Measurements from ENCODE around the gene WDR89.

WDR89 gene

DNA sequence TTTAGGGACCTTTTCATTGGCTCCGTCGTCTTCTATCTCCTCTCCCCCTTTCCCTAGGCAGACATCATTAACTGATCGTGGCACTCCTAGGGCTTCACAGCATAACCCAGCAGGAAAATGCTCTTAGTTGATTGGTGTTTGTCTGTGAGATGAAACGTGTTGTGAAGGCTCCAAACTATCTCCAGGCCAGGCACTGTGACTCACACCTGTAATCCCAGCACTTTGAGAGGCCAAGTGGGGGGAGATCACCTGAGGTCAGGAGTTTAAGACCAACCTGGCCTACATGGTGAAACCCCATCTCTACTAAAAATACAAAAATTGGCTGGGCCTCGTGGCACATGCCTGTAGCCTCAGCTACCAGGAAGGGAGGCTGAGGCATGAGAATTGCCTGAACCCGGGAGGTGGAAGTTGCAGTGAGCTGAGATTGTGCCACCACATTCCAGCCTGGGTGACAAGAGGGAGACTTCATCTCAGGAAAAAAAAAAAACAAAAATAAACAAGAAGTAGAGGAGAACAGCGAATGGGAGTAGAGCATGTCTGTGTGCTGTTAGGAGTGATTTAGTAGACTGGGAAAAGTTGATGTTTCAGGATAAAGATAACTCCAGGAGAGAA lies 32.3 kb upstream of the WDR89 start:
- no peak overlapping the region for H4K12ac ChIP-seq (ENCODE audit: low read depth, low read length)
- H3K14ac ChIP-seq (ENCODE audit: low read length): no peak overlapping the region
- H3K27me3 ChIP-seq (ENCODE audit: insufficient read depth, low read length): no peaks in the 10 kb centered on the region
- no peak overlapping the region for H2AFZ ChIP-seq (ENCODE audit: insufficient read depth, low read length, poor library complexity)
- H3K4me3 ChIP-seq (ENCODE audit: low read depth, low read length): no peak overlapping the region
- no peak overlapping the region for H3K27ac ChIP-seq (ENCODE audit: low read depth, low read length)
- H2BK12ac ChIP-seq (ENCODE audit: low read length): peak overlapping the region; percentile 13
- H3K4me1 ChIP-seq (ENCODE audit: control insufficient read depth in 1 of 2, insufficient read depth in 2 of 2, low read length in 2 of 2): peaks cover 7 to 15% of the 10 kb centered on the region in 2 experiments
- H3K23ac ChIP-seq (ENCODE audit: low read length): no peak overlapping the region
- no peak overlapping the region for H4K8ac ChIP-seq (ENCODE audit: low read depth, low read length)
- H2AK5ac ChIP-seq (ENCODE audit: low read length): no peak overlapping the region
- no peak overlapping the region for H4K91ac ChIP-seq (ENCODE audit: low read depth, low read length)
- peak; percentile 29 to 56 for DNase-seq
- no CpG with 5 or more reads among the region's 7 CpGs for WGBS (ENCODE audit: extremely low coverage, insufficient coverage, insufficient read length)
- no peaks in the 10 kb centered on the region for H3K79me2 ChIP-seq (ENCODE audit: control insufficient read depth, insufficient read depth, low read length, poor library complexity)
- H3K9me3 ChIP-seq (ENCODE audit: insufficient read depth, low read depth, low read length): no peaks in the 10 kb centered on the region
- H3K36me3 ChIP-seq (ENCODE audit: control insufficient read depth in 1 of 2, insufficient read depth in 2 of 2, low read length in 2 of 2): peaks cover 3% of the 10 kb centered on the region in 2 experiments
- H3K9ac ChIP-seq (ENCODE audit: low read length): no peak overlapping the region
- H3K79me1 ChIP-seq (ENCODE audit: low read length): peaks cover 10% of the 10 kb centered on the region
- no peak overlapping the region for H3K4ac ChIP-seq (ENCODE audit: low read depth, low read length)
- no peak overlapping the region for H3K4me2 ChIP-seq (ENCODE audit: low read length)
- peak overlapping the region; percentile 46 for H2BK120ac ChIP-seq (ENCODE audit: insufficient read depth, low read length, poor library complexity)
- no peak overlapping the region for H3K18ac ChIP-seq (ENCODE audit: low read length)
- no peak overlapping the region for H2BK5ac ChIP-seq (ENCODE audit: low read depth, low read length, poor library complexity)

DNA sequence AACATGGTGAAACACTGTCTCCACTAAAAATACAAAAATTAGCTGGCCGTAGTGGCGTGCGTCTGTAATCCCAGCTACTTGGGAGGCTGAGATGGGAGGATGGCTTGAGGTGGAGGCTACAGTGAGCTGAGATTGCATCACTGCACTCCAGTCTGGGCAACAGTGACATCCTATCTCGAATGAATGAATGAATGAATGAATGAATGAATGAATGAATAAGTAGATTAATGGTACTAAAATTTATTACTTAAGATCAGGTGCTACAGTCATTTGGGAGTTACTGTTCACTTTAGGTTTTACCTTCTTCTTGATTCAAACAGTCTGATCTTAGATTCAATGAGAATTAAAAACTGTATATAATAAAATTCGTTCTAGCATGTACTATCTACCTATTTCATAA lies 31.6 kb upstream of the WDR89 start:
- Histone ChIP-seq H3K4me2 (ENCODE audit: low read length) (no peak overlapping the region), H4K12ac (ENCODE audit: low read depth, low read length) (no peak overlapping the region), H2BK120ac (ENCODE audit: insufficient read depth, low read length, poor library complexity) (no peak overlapping the region), H2AK5ac (ENCODE audit: low read length) (no peak overlapping the region), H4K91ac (ENCODE audit: low read depth, low read length) (no peak overlapping the region), H3K27me3 (ENCODE audit: insufficient read depth, low read length) (no peaks in the 10 kb centered on the region), H3K4me3 (ENCODE audit: low read depth, low read length) (no peak overlapping the region), H3K36me3 (ENCODE audit: control insufficient read depth in 1 of 2, insufficient read depth in 2 of 2, low read length in 2 of 2) (peaks cover 3% of the 10 kb centered on the region in 2 experiments), H3K23ac (ENCODE audit: low read length) (no peak overlapping the region), H2BK5ac (ENCODE audit: low read depth, low read length, poor library complexity) (no peak overlapping the region), H3K79me2 (ENCODE audit: control insufficient read depth, insufficient read depth, low read length, poor library complexity) (no peaks in the 10 kb centered on the region), H3K18ac (ENCODE audit: low read length) (no peak overlapping the region), H2BK12ac (ENCODE audit: low read length) (no peak overlapping the region), H3K27ac (ENCODE audit: low read depth, low read length) (no peak overlapping the region), H3K9ac (ENCODE audit: low read length) (no peak overlapping the region), H3K9me3 (ENCODE audit: insufficient read depth, low read depth, low read length) (no peaks in the 10 kb centered on the region), H3K79me1 (ENCODE audit: low read length) (peaks cover 10% of the 10 kb centered on the region), H3K4ac (ENCODE audit: low read depth, low read length) (no peak overlapping the region), H3K4me1 (ENCODE audit: control insufficient read depth in 1 of 2, insufficient read depth in 2 of 2, low read length in 2 of 2) (peaks cover 7 to 15% of the 10 kb centered on the region in 2 experiments), H3K14ac (ENCODE audit: low read length) (no peak overlapping the region), H2AFZ (ENCODE audit: insufficient read depth, low read length, poor library complexity) (no peak overlapping the region), H4K8ac (ENCODE audit: low read depth, low read length) (no peak overlapping the region)
- DNase-seq: no peak
- no CpG with 5 or more reads among the region's 5 CpGs for WGBS (ENCODE audit: extremely low coverage, insufficient coverage, insufficient read length)

DNA sequence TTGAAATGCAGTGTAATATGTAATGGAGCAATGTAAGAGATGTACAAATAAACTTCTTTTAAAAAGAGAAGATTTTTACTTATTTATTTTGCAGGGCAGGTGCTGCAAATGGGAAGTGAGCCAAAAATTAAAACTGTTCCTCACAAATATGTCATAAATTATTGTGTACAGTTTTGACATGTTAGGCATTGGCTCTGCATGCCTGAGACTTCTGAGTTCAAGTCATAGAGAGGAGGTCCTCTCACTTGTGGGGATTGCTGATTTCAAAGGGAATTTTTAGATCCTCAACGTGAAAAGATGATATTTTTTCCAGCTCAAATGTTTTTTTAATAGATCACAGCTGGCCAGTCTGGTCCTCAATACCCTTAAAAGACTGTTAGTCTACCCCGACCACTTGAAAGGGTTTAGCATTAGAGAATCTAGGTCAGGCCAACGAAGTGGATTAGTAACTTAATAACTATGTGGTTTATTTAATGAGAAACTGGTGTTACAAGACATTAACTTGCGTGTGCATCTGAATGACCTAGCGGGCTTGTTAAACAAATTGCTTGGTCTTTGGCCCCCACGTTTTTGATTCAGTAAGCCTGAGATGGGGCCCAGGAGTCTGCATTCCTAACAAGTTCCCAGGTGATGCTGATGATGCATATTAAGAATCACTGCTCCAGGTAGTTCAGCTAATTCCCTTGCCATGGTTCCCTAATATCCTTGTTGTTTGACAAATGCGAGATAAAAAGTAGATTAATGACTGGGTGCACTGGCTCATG lies 30.9 kb upstream of the WDR89 start:
- WGBS (ENCODE audit: extremely low coverage, insufficient coverage, insufficient read length): no CpG with 5 or more reads among the region's 7 CpGs
- no peak overlapping the region for H2AFZ ChIP-seq (ENCODE audit: insufficient read depth, low read length, poor library complexity)
- no peak overlapping the region for H3K14ac ChIP-seq (ENCODE audit: low read length)
- no peak overlapping the region for H4K8ac ChIP-seq (ENCODE audit: low read depth, low read length)
- no peak overlapping the region for H2BK12ac ChIP-seq (ENCODE audit: low read length)
- H3K9ac ChIP-seq (ENCODE audit: low read length): no peak overlapping the region
- no peak overlapping the region for H2BK5ac ChIP-seq (ENCODE audit: low read depth, low read length, poor library complexity)
- H4K12ac ChIP-seq (ENCODE audit: low read depth, low read length): no peak overlapping the region
- no peak overlapping the region for H3K4ac ChIP-seq (ENCODE audit: low read depth, low read length)
- no peak overlapping the region for H4K91ac ChIP-seq (ENCODE audit: low read depth, low read length)
- H2BK120ac ChIP-seq (ENCODE audit: insufficient read depth, low read length, poor library complexity): no peak overlapping the region
- no peaks in the 10 kb centered on the region for H3K27me3 ChIP-seq (ENCODE audit: insufficient read depth, low read length)
- H3K79me1 ChIP-seq (ENCODE audit: low read length): peaks cover 10% of the 10 kb centered on the region
- H3K36me3 ChIP-seq (ENCODE audit: control insufficient read depth in 1 of 2, insufficient read depth in 2 of 2, low read length in 2 of 2): peaks cover 3% of the 10 kb centered on the region in 2 experiments
- DNase-seq: peak in 1 of 2 donors; percentile 61
- no peak overlapping the region for H3K4me3 ChIP-seq (ENCODE audit: low read depth, low read length)
- H3K23ac ChIP-seq (ENCODE audit: low read length): no peak overlapping the region
- H3K9me3 ChIP-seq (ENCODE audit: insufficient read depth, low read depth, low read length): no peaks in the 10 kb centered on the region
- no peak overlapping the region for H3K27ac ChIP-seq (ENCODE audit: low read depth, low read length)
- peaks cover 7 to 14% of the 10 kb centered on the region in 2 experiments for H3K4me1 ChIP-seq (ENCODE audit: control insufficient read depth in 1 of 2, insufficient read depth in 2 of 2, low read length in 2 of 2)
- no peak overlapping the region for H2AK5ac ChIP-seq (ENCODE audit: low read length)
- H3K4me2 ChIP-seq (ENCODE audit: low read length): no peak overlapping the region
- no peaks in the 10 kb centered on the region for H3K79me2 ChIP-seq (ENCODE audit: control insufficient read depth, insufficient read depth, low read length, poor library complexity)
- no peak overlapping the region for H3K18ac ChIP-seq (ENCODE audit: low read length)

DNA sequence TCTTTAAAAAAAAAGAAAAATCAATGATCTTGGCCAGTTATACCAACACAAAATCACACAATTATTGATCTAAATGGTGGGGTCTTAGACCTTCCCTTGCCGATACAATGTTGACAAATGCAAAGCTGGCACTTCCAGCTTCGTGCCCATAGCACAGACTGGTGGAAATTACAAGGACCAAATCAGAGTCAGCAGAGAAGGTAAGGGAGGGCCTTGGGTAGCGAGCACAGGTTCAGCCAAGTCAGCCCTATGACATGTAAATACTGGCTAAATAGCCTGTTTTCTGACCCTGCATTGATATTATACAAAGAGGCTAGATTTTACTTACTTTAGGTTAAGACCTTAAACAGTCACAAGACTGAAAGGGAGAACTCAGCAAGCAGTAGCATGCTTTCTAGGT lies 30.3 kb upstream of the WDR89 start:
- Histone ChIP-seq H2AFZ (ENCODE audit: insufficient read depth, low read length, poor library complexity) (no peak overlapping the region), H3K79me2 (ENCODE audit: control insufficient read depth, insufficient read depth, low read length, poor library complexity) (no peaks in the 10 kb centered on the region), H2BK120ac (ENCODE audit: insufficient read depth, low read length, poor library complexity) (no peak overlapping the region), H3K27me3 (ENCODE audit: insufficient read depth, low read length) (no peaks in the 10 kb centered on the region), H3K4ac (ENCODE audit: low read depth, low read length) (no peak overlapping the region), H4K12ac (ENCODE audit: low read depth, low read length) (no peak overlapping the region), H3K4me2 (ENCODE audit: low read length) (no peak overlapping the region), H3K9me3 (ENCODE audit: insufficient read depth, low read depth, low read length) (no peaks in the 10 kb centered on the region), H3K79me1 (ENCODE audit: low read length) (peaks cover 6% of the 10 kb centered on the region), H3K4me3 (ENCODE audit: low read depth, low read length) (no peak overlapping the region), H3K36me3 (ENCODE audit: control insufficient read depth in 1 of 2, insufficient read depth in 2 of 2, low read length in 2 of 2) (peaks cover 3% of the 10 kb centered on the region in 2 experiments), H4K8ac (ENCODE audit: low read depth, low read length) (no peak overlapping the region), H3K4me1 (ENCODE audit: control insufficient read depth in 1 of 2, insufficient read depth in 2 of 2, low read length in 2 of 2) (peaks cover 7 to 9% of the 10 kb centered on the region in 2 experiments), H2AK5ac (ENCODE audit: low read length) (peak overlapping the region; percentile 91), H2BK12ac (ENCODE audit: low read length) (peak overlapping the region; percentile 80), H3K14ac (ENCODE audit: low read length) (no peak overlapping the region), H2BK5ac (ENCODE audit: low read depth, low read length, poor library complexity) (no peak overlapping the region), H4K91ac (ENCODE audit: low read depth, low read length) (no peak overlapping the region), H3K27ac (ENCODE audit: low read depth, low read length) (no peak overlapping the region), H3K9ac (ENCODE audit: low read length) (no peak overlapping the region), H3K18ac (ENCODE audit: low read length) (no peak overlapping the region), H3K23ac (ENCODE audit: low read length) (no peak overlapping the region)
- no CpG with 5 or more reads among the region's 3 CpGs for WGBS (ENCODE audit: extremely low coverage, insufficient coverage, insufficient read length)
- DNase-seq: no peak

Data from trophoblast cell (in vitro differentiated cells and primary cell).